GM19239 (cell line): ENCODE results near the gene ADGRL3.
"Not testable (repeated sequence)": the region's sequence is repeated elsewhere in the genome, so short reads cannot be mapped to it uniquely, and the experiment has no call there.

Source experiments
- DNase-seq: peaks from one replicate; pipeline ENCODE4 v3.0.0; 2011; ENCODE audit warnings: low spot score; ENCODE audit not compliant: insufficient read length
- FAIRE-seq: peaks from 2 replicates; lab custom pipeline; 2011; peaks lifted over from hg19 to GRCh38; lab: Jason Lieb, UNC

The ADGRL3 gene

GRCh38 chr4:61462451-61463326 lies 262.6 kb downstream of the ADGRL3 start:
- DNase-seq (no peak), FAIRE-seq (no peak)

- DNase-seq (no peak), FAIRE-seq (no peak)
Observed at GRCh38 chr4:61468024-61468720, 268.0 kb downstream of the ADGRL3 start.

- no peak for DNase-seq
- FAIRE-seq = no peak
Observed at GRCh38 chr4:61473306-61473705, 273.2 kb downstream of the ADGRL3 start.

- no peak for DNase-seq
- FAIRE-seq = no peak
Observed at GRCh38 chr4:61478340-61478739, 278.2 kb downstream of the ADGRL3 start.

GRCh38 chr4:61485056-61485455 lies 284.9 kb downstream of the ADGRL3 start:
- FAIRE-seq = no peak

GRCh38 chr4:61489927-61490326 lies 289.8 kb downstream of the ADGRL3 start:
- no peak for DNase-seq
- FAIRE-seq = no peak

More at GRCh38 chr4:61485056-61485455, 284.9 kb downstream of the ADGRL3 start:
- DNase-seq = no peak

- no peak for DNase-seq
- no peak for FAIRE-seq
Observed at GRCh38 chr4:61493041-61493440, 292.9 kb downstream of the ADGRL3 start.

- no peak for DNase-seq
- FAIRE-seq = no peak
Observed at GRCh38 chr4:61493470-61493869, 293.3 kb downstream of the ADGRL3 start.

- DNase-seq (no peak), FAIRE-seq (no peak)
Observed at GRCh38 chr4:61500883-61501282, 300.8 kb downstream of the ADGRL3 start.

GRCh38 chr4:61501812-61502211 lies 301.7 kb downstream of the ADGRL3 start:
- no peak for FAIRE-seq
- no peak for DNase-seq

GRCh38 chr4:61505773-61506685 lies 305.9 kb downstream of the ADGRL3 start:
- DNase-seq (no peak), FAIRE-seq (no peak)

GRCh38 chr4:61507091-61507490 lies 307.0 kb downstream of the ADGRL3 start:
- FAIRE-seq = no peak

GRCh38 chr4:61509721-61510241 lies 309.7 kb downstream of the ADGRL3 start:
- not testable (repeated sequence) for FAIRE-seq, DNase-seq

More at GRCh38 chr4:61507091-61507490, 307.0 kb downstream of the ADGRL3 start:
- no peak for DNase-seq

- no peak for DNase-seq
- FAIRE-seq = no peak
Observed at GRCh38 chr4:61511716-61512488, 311.8 kb downstream of the ADGRL3 start.

GRCh38 chr4:61514991-61515390 lies 314.9 kb downstream of the ADGRL3 start:
- FAIRE-seq (no peak), DNase-seq (no peak)

- no peak for DNase-seq
- no peak for FAIRE-seq
Observed at GRCh38 chr4:61517144-61517543, 317.0 kb downstream of the ADGRL3 start.

- DNase-seq (no peak), FAIRE-seq (no peak)
Observed at GRCh38 chr4:61520166-61520565, 320.0 kb downstream of the ADGRL3 start.

- DNase-seq = no peak
Observed at GRCh38 chr4:61520681-61521160, 320.6 kb downstream of the ADGRL3 start.

GRCh38 chr4:61521451-61521850 lies 321.3 kb downstream of the ADGRL3 start:
- FAIRE-seq (no peak), DNase-seq (no peak)

More at GRCh38 chr4:61520681-61521160, 320.6 kb downstream of the ADGRL3 start:
- no peak for FAIRE-seq
